ENCODE data around the gene SEMA4G.

SEMA4G gene

GRCh38 chr10:100982916-100983830 lies 13.9 kb downstream of the SEMA4G start:
- ChIA-PET CTCF (no interaction called here), POLR2A (no interaction called here)
- DNase-seq (ENCODE audit: extremely low spot score), result no peak
- TF ChIP-seq BHLHE40 (IDR thresholded peaks at IDR 0.05; ENCODE audit: borderline replicate concordance) (no peak), SP1 (IDR thresholded peaks at IDR 0.05) (no peak), ARNT (IDR thresholded peaks at IDR 0.05) (no peak), NFRKB (IDR thresholded peaks at IDR 0.05) (no peak), LEF1 (IDR thresholded peaks at IDR 0.05; ENCODE audit: borderline replicate concordance) (no peak), TARDBP (IDR thresholded peaks at IDR 0.05) (no peak), HDGF (IDR thresholded peaks at IDR 0.05; ENCODE audit: borderline replicate concordance) (no peak), SUZ12 (IDR thresholded peaks at IDR 0.05) (no peak), FOXM1 (IDR thresholded peaks at IDR 0.05; ENCODE audit: borderline replicate concordance) (no peak), CTBP1 (IDR thresholded peaks at IDR 0.05; ENCODE audit: borderline replicate concordance) (no peak), ZNF384 (IDR thresholded peaks at IDR 0.05) (no peak), ELF4 (IDR thresholded peaks at IDR 0.05) (no peak), L3MBTL2 (conservative IDR thresholded peaks at IDR 0.05) (no peak), PKNOX1 (IDR thresholded peaks at IDR 0.05) (no peak), FOXA1 (IDR thresholded peaks at IDR 0.05) (no peak), FOXK2 (IDR thresholded peaks at IDR 0.05) (no peak)

- ChIA-PET POLR2A (no interaction called here), CTCF (no interaction called here)
- DNase-seq (ENCODE audit: extremely low spot score), result no peak
- TF ChIP-seq BHLHE40 (IDR thresholded peaks at IDR 0.05; ENCODE audit: borderline replicate concordance), result no peak
- no peak for TF ChIP-seq CTBP1 (IDR thresholded peaks at IDR 0.05; ENCODE audit: borderline replicate concordance)
These were observed 14.8 kb downstream of the SEMA4G start for GRCh38 chr10:100983868-100984671.

GRCh38 chr10:100984672-100985177 lies 15.4 kb downstream of the SEMA4G start:
- POLR2A ChIA-PET, result interaction anchor here (0.7 to 1.9 kb wide), 3 partner anchors 9 to 14 kb away, joined by 3 to 5 read pairs (median 3); no protein-coding TSS in a partner anchor
- CTCF ChIA-PET, result interaction anchor here (1.1 kb wide), 1 partner anchor 13 kb away, joined by 4 read pairs; no protein-coding TSS in a partner anchor
- DNase-seq (ENCODE audit: extremely low spot score), result no peak
- TF ChIP-seq CTBP1 (IDR thresholded peaks at IDR 0.05; ENCODE audit: borderline replicate concordance), result no peak
- no peak for TF ChIP-seq FOXM1 (IDR thresholded peaks at IDR 0.05; ENCODE audit: borderline replicate concordance)
- TF ChIP-seq ARNT (IDR thresholded peaks at IDR 0.05), result no peak
- TF ChIP-seq LEF1 (IDR thresholded peaks at IDR 0.05; ENCODE audit: borderline replicate concordance), result no peak
- TF ChIP-seq FOXK2 (IDR thresholded peaks at IDR 0.05), result no peak
- no peak for TF ChIP-seq BHLHE40 (IDR thresholded peaks at IDR 0.05; ENCODE audit: borderline replicate concordance)
- no peak for TF ChIP-seq FOXA1 (IDR thresholded peaks at IDR 0.05)
- TF ChIP-seq ELF4 (IDR thresholded peaks at IDR 0.05), result no peak
- no peak for TF ChIP-seq ZNF384 (IDR thresholded peaks at IDR 0.05)

- TF ChIP-seq ARNT (IDR thresholded peaks at IDR 0.05) (no peak), SUZ12 (IDR thresholded peaks at IDR 0.05) (no peak), BHLHE40 (IDR thresholded peaks at IDR 0.05; ENCODE audit: borderline replicate concordance) (no peak), ZNF384 (IDR thresholded peaks at IDR 0.05) (no peak), ELF4 (IDR thresholded peaks at IDR 0.05) (no peak), PKNOX1 (IDR thresholded peaks at IDR 0.05) (no peak)
- CTCF ChIA-PET, result interaction anchor here (1.1 to 1.9 kb wide), 2 partner anchors 13 to 14 kb away, joined by 4 read pairs; partner anchors contain the start of gene LZTS2
- POLR2A ChIA-PET, result interaction anchor here (0.7 to 1.9 kb wide), 3 partner anchors 9 to 15 kb away, joined by 3 to 5 read pairs (median 3); no protein-coding TSS in a partner anchor
- no peak for DNase-seq (ENCODE audit: extremely low spot score)
These were observed 16.0 kb downstream of the SEMA4G start for GRCh38 chr10:100985336-100985735.

GRCh38 chr10:100986623-100986951 lies 17.3 kb downstream of the SEMA4G start:
- TF ChIP-seq ZNF384 (IDR thresholded peaks at IDR 0.05) (no peak), FOXM1 (IDR thresholded peaks at IDR 0.05; ENCODE audit: borderline replicate concordance) (no peak)
- ChIA-PET CTCF (interaction anchor here (1.3 to 1.9 kb wide), 2 partner anchors 13 to 63 kb away, joined by 3 to 4 read pairs; partner anchors contain the start of gene LZTS2), POLR2A (interaction anchor here (0.7 to 1.9 kb wide), 3 partner anchors 12 to 32 kb away, joined by 3 to 5 read pairs (median 4); no protein-coding TSS in a partner anchor)
- no peak for DNase-seq (ENCODE audit: extremely low spot score)

GRCh38 chr10:100986952-100987684 lies 17.8 kb downstream of the SEMA4G start, which contains the start of the genes MRPL43 and TWNK:
MRPL43 (minus strand) TSS chr10:100987497; CDS start chr10:100987443, 54 bp downstream.
TWNK (plus strand) TSS chr10:100987543; CDS start chr10:100988211, 668 bp downstream.
- TF ChIP-seq L3MBTL2 (conservative IDR thresholded peaks at IDR 0.05) (peak; percentile 99), PKNOX1 (IDR thresholded peaks at IDR 0.05) (peak; percentile 66), FOXK2 (IDR thresholded peaks at IDR 0.05) (no peak), ELF4 (IDR thresholded peaks at IDR 0.05) (peak; percentile 64), CTBP1 (IDR thresholded peaks at IDR 0.05; ENCODE audit: borderline replicate concordance) (no peak)
- POLR2A ChIA-PET, result interaction anchor here (0.7 to 1.2 kb wide), 8 partner anchors 11 to 74 kb away, joined by 3 to 5 read pairs (median 4); partner anchors contain the start of gene SLF2
- CTCF ChIA-PET, result interaction anchor here (1.3 to 1.9 kb wide), 2 partner anchors 12 to 62 kb away, joined by 3 to 4 read pairs; partner anchors contain the start of gene LZTS2
- DNase-seq (ENCODE audit: extremely low spot score), result peak; percentile 95
